ENCODE data around the gene DCX.

GRCh38 chrX:111386615-111387233 is 25.3 kb downstream of the DCX start:
- TF ChIP-seq CTCF (IDR thresholded peaks at IDR 0.05): no peak
- TF ChIP-seq POLR2A (IDR thresholded peaks at IDR 0.05): no peak
